ENCODE data around the gene FSTL4.

- no peak for TF ChIP-seq CTCF (IDR thresholded peaks at IDR 0.05 in 4 of 5, conservative IDR thresholded peaks at IDR 0.05 in 1 of 5)
- no peak for TF ChIP-seq POLR2A (IDR thresholded peaks at IDR 0.05)
Observed at GRCh38 chr5:133523961-133524586, 88.3 kb downstream of the FSTL4 start.

All from gastrocnemius medialis (tissue), 4 donors.